Heart right ventricle (tissue), 16 donors: ENCODE measurements around the gene MATCAP1. TPM values are rescaled to one million over a fixed set of nuclear protein-coding genes. Genes with fewer than 3 reads are reported as not detected.

Experiments used
- ATAC-seq, 8 donors: fragments of 200-7000 bp; cut with Tn5 transposase; one replicate each; pipeline ENCODE4 v1.9.1; 2020; ENCODE audit warnings: mild to moderate bottlenecking in 8 of 8, moderate library complexity in 8 of 8, moderate number of reproducible peaks in 1 of 8
- DNase-seq, 2 donors: peaks; one replicate each; pipeline ENCODE4 v3.0.0-alpha.2; 2020
- H3K27ac ChIP-seq, 10 donors: fragments of 200-600 bp; sonication (generic) in 2 of 10; one replicate each; pipeline versions ENCODE4 v1.5.0 to v1.8.0; 2020 to 2022; ENCODE audit warnings: mild to moderate bottlenecking in 3 of 10
- H3K27me3 ChIP-seq, 7 donors: fragments of 200-600 bp; one replicate each; pipeline ENCODE4 v1.8.0; 2021 to 2022; ENCODE audit warnings: mild to moderate bottlenecking in 2 of 7
- H3K36me3 ChIP-seq, 9 donors: fragments of 200-600 bp; sonication (generic) in 1 of 9; one replicate each; pipeline versions ENCODE4 v1.5.0 to v1.8.0; 2020 to 2022; ENCODE audit warnings: mild to moderate bottlenecking in 2 of 9
- H3K4me1 ChIP-seq, 9 donors: fragments of 200-600 bp; sonication (generic) in 1 of 9; one replicate each; pipeline versions ENCODE4 v1.5.0 to v1.8.0; 2020 to 2022; ENCODE audit warnings: mild to moderate bottlenecking in 4 of 9
- H3K4me3 ChIP-seq, 10 donors: fragments of 200-600 bp; sonication (generic) in 2 of 10; one replicate each; pipeline versions ENCODE4 v1.5.0 to v1.8.0; 2020 to 2022; ENCODE audit warnings: mild to moderate bottlenecking in 7 of 10, moderate library complexity in 2 of 10
- H3K9me3 ChIP-seq, 11 donors: fragments of 200-600 bp in 10 of 11; sonication (generic) in 2 of 11; one replicate each; pipeline versions ENCODE4 v1.5.0 to v1.8.0; 2013 to 2022; ENCODE audit warnings: mild to moderate bottlenecking in 2 of 11, control low read depth in 1 of 11, moderate library complexity in 1 of 11
- CTCF ChIP-seq, 9 donors: fragments of 200-600 bp; sonication (generic) in 2 of 9; IDR thresholded peaks; one replicate each; pipeline versions ENCODE4 v1.5.0 to v1.8.0; 2021 to 2022; ENCODE audit warnings: antibody characterized with exemption in 9 of 9, mild to moderate bottlenecking in 5 of 9, moderate library complexity in 1 of 9
- WGBS, 2 donors: extraction: QIAGEN DNeasy Blood & Tissue Kit; methylation state at CpG; one replicate each; pipeline ENCODE4 v1.1.7; 2013; ENCODE audit warnings: inconsistent platforms in 1 of 2; 5-methylcytosine and 5-hydroxymethylcytosine counted together
- intact Hi-C, 10 donors: fragments of 100-400 bp; cut with DNase I; formaldehyde crosslinking; loops; one replicate each; pipeline versions ENCODE4 v1.11.1 to v1.14.2; 2022
- polyA plus RNA-seq, 2 donors: library from polyadenylated mRNA; stranded (reverse); fragments of 200-250 nt; gene quantifications; one replicate each; pipeline ENCODE4 v1.2.3, GENCODE V29; 2013
- total RNA-seq, 10 donors: library from RNA; stranded (reverse); fragmentation: NEBNext Ultra II Directional in 3 of 10; extraction: Animal tissue kit (Norgen Biotek cat#: 25700) in 3 of 10; gene quantifications; one replicate each; pipeline versions ENCODE4 v1.2.1 to v1.2.4, GENCODE V29; 2021 to 2023
- donor health status: Arrhythmogenic right ventricular cardiomyopathy.
- donor health status: ischemic (EF 13 %, LVEDD 7.1; RV severe dilation, severe dysfunction).
- donor health status: healthy with polysubstance abuse.
- donor health status: DM: no; HTN: yes; CAD: no.
- donor health status: DM: no; HTN: no; CAD: no.
- donor health status: ischemic (EF 25% LVEDD 6.9; RV normal size, moderate dysfunction).
- donor health status: ischemic (EF 25% LVEDD 5.7; RV mildly dilated, moderate dysfunction).
- donor health status: healthy.
- donor health status: DM: yes; HTN: yes; CAD: no.
- donor health status: Ischemic cardiomyopathy.
- donor health status: ischemic (EF 35%, LVEDD 5.7; RV mildly dilated, moderate dysfunction).
- donor health status: nonischemic (EF 11% LVEDD 7.7; RV severe dilation, severe dysfunction).
- donor health status: DM: yes; HTN: yes; CAD: no.
- donor health status: PGD.
- donor health status: ischemic (EF 29% LVEDD 5.4; RV normal size, mild dysfunction).
- donor health status: nonischemic (EF 23%, LVEDD 6.1; RV moderate dilation, normal function).

The MATCAP1 gene
- total and polyA plus RNA-seq, 12 donors, result 8.0 to 30.9 (median 13.1) TPM

DNA sequence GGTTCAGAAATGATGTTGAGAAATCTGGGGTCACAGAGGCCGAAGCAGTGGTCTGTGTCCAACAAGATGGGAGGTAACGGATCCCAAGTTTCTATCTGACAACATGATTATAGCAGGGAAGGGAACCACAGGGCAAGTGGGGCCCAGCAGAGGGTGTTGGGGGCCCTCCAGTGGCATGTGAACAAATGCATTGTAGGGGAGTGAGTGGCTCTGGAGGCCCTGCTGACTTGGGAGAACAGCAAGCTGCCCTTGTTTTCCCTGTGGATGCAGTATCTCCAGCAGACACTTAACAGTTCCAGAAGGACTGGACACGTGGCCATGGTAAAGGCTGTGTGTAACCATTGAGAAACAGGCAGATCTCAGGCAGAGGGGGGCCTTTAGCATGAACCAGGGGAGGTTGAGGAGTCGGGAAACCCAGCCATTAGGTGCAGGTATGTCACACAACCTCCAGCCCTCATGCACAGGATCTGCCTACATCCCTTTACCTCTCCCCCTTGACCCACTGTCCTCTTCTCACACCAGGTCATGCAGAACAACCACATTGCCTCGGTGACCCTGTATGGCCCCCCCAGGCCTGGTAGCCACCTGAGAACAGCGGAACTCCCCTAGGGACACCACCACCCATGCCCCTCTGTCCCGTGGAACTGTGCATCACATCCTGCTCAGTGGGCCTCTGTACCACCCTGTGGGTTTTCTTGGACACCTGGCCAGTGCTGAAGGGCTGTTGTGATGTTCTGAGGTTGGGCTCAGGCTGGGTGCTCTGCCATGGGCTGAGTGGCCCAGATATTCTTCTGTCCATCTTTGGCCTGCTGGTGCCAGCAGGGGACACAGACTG lies 37.0 kb downstream of the MATCAP1 start:
- intact Hi-C loops, result no loop called here
- TF ChIP-seq CTCF (IDR thresholded peaks at IDR 0.05), result no peak
- H3K4me1 ChIP-seq, result peaks cover 2 to 22% (median 13%) of the 10 kb centered on the region in 9 donors
- no peak overlapping the region for H3K27ac ChIP-seq
- H3K36me3 ChIP-seq, result peaks cover 0 to 79% (median 41%) of the 10 kb centered on the region in 9 donors
- WGBS, 2 donors, result 79 to 86% methylated on average over 7 of the region's 7 CpGs
- no peak overlapping the region for H3K4me3 ChIP-seq
- ATAC-seq (no peak), DNase-seq (no peak)
- H3K27me3 ChIP-seq, result peaks cover 0 to 27% (median 0%) of the 10 kb centered on the region in 7 donors
- H3K9me3 ChIP-seq, result no peaks in the 10 kb centered on the region

DNA sequence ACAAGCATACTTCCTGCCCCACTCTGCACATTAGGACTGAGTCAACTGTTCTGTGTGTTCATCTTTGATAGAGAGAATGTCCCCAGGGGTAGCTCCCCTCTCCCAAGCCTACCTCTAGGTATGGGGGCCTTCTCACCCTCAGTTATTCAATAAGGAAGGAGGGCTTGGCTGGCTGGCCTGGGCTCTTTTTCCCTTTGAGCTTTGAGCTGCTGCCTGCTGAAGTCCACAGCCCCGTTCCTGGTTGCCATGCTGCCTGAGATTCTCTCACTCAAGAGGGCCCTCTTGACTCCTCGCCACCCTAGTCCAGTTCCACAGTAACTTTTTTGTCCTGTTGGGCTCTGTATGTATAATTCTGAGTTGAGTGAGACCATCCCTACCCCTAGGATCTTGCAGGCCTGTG lies 38.0 kb downstream of the MATCAP1 start:
- Histone ChIP-seq H3K36me3 (peaks cover 0 to 89% (median 48%) of the 10 kb centered on the region in 9 donors), H3K4me1 (peaks cover 0 to 15% (median 3%) of the 10 kb centered on the region in 9 donors), H3K27ac (no peak overlapping the region), H3K4me3 (no peak overlapping the region), H3K27me3 (peaks cover 0 to 17% (median 0%) of the 10 kb centered on the region in 7 donors), H3K9me3 (no peaks in the 10 kb centered on the region)
- TF ChIP-seq CTCF (IDR thresholded peaks at IDR 0.05), result no peak
- no peak for ATAC-seq
- WGBS, 2 donors, result 82 to 100% methylated on average over 2 of the region's 2 CpGs
- intact Hi-C loops, result no loop called here
- DNase-seq, result no peak

- no peak for TF ChIP-seq CTCF (IDR thresholded peaks at IDR 0.05)
- Histone ChIP-seq H3K27me3 (peaks cover 0 to 9% (median 0%) of the 10 kb centered on the region in 7 donors), H3K27ac (no peak overlapping the region), H3K9me3 (no peaks in the 10 kb centered on the region), H3K4me3 (no peak overlapping the region), H3K4me1 (peaks cover 0 to 7% (median 0%) of the 10 kb centered on the region in 9 donors), H3K36me3 (peaks cover 0 to 97% (median 56%) of the 10 kb centered on the region in 9 donors)
- no peak for ATAC-seq
- intact Hi-C loops, result no loop called here
- 94 to 95% methylated on average over 2 of the region's 2 CpGs for WGBS, 2 donors
- no peak for DNase-seq
These were observed 38.8 kb downstream of the MATCAP1 start for GRCh38 chr16:67144943-67145342.

- no peaks in the 10 kb centered on the region for H3K9me3 ChIP-seq
- 91 to 92% methylated on average over 9 of the region's 9 CpGs for WGBS, 2 donors
- H3K36me3 ChIP-seq, result peaks cover 0 to 100% (median 61%) of the 10 kb centered on the region in 9 donors
- intact Hi-C loops, result no loop called here
- no peak overlapping the region for H3K4me3 ChIP-seq
- ATAC-seq (no peak), DNase-seq (no peak)
- H3K27ac ChIP-seq, result no peak overlapping the region
- no peaks in the 10 kb centered on the region for H3K27me3 ChIP-seq
- TF ChIP-seq CTCF (IDR thresholded peaks at IDR 0.05), result no peak
- no peaks in the 10 kb centered on the region for H3K4me1 ChIP-seq
These were observed 41.4 kb downstream of the MATCAP1 start for GRCh38 chr16:67142342-67142741.
